Measurements from ENCODE around the gene SMARCA4.

GRCh38 chr19:11059511-11060358, 98.9 kb downstream of the SMARCA4 start:
- TF ChIP-seq CTCF (IDR thresholded peaks at IDR 0.05) (no peak), POLR2A (IDR thresholded peaks at IDR 0.05) (no peak)

Data from lower leg skin (tissue), 3 donors.